Measurements from ENCODE around the gene FLRT2.

The FLRT2 gene

DNA sequence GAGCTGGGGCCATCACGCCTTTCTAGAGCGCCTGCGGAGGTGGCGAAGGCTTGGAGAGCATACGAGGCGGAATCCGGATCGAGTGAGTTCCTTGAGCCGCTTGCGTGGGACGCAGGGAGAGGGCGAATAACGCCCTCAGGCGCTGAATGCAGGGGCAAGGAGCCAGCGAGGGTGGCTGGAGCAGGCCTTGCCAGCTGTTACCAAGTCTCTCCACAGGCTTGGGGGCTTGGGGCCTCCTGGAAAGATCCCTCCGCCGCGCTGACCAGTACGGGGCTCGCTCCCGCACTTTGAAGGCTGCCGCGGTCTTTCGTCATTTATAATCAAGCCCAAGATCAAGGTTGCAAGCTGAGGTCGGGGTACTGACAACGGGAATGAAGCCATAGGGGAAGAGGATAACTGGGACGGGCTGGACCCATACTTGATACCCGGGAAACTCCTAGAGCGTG, 1.2 kb downstream of the FLRT2 start:
- no peak for DNase-seq

GRCh38 chr14:85531587-85532373, 1.8 kb downstream of the FLRT2 start:
- DNase-seq = no peak

DNA sequence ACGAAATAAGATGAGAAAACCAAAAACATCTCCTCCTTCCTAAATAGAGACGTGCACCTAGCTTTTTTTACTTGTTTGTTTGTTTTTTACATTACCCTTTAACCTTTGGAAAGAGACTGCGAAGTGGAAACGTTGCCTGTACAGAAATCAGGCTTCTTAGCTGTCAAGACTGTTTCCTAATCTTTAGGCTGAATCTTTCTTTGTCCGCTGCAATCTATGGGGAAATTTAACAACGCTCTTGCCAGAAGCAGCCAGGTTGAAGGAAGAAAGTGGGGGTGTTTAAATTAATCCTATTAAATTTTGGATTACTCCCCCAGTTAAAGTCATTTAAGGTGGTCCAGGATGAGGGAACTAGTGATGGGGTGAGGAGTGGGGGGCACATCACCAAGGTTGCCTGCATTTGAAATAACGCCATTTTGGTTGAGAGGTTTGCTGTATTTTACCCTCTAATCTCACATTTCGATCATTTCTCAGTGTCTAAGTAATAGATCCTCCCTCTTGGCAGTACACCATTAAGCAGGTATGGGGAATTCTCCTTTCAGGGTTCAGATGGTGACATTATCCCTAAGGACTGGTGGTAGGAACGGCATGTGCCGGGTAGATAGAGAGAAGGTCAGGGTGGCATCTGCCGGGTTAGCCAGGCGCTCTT, 2.6 kb downstream of the FLRT2 start:
- no peak for DNase-seq

DNA sequence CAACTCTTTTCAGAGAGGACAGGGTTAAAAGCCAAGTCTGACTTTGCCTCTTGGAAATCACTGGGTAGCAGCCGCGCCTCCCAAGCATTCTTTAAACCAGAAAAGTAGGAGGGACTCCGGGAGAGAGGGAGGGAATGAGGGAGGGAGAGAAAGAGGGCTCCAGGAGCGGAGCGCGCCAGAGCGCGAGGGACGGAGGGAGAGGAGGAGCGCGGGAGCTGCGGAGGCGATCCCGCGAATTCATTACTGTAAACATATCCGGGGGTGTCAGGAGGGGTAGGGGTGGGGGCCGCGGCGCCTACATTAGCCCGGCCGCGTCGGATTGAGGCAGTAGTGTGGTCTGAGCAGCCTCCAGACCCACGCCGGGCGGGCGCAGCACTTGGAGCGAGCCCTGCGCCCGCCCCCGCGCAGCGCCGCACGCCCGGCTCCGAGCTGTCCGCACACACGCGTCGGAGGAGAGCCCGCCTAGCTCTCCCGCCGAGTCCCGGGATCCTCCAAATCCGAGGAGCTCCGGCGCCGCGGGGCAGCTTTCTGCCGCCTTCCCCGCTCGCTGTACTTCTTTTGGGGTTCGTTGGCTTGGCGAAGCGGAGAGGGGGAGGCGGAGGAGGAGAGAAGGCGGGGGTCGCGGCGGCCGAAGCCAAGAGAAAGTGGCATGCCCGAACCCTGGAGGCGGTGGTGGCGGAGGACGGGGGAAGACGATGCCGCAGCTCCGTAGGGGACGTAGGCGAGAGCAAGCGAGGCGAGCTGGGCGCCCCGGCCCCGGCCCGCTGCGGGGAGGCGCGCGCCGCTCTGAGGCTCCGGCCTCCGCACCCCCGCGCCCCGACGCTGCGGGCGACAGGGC, 3.3 kb downstream of the FLRT2 start:
- peak in 1 of 2 experiments; percentile 27 for DNase-seq

DNA sequence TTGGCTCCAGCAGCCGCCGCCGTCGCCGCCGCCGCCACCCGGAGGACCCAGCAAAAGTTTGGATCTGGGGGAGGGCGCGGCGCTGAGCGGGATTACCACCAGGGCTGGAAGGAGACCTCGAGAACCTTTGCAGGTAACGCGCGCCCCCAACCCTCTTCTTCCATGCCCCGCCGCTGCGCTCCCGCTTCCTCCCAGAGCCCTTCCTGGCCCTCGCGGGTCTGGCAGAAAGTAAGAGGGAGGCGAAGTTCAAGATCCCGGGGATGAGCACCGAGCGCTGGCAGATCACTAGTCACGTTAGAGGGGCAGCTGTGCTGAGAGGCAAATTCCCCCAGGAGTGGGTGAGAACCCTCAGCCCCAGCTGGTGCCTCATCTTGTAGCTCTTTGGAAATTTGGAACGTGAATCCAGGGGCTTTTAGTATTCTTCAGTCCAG, 3.9 kb downstream of the FLRT2 start:
- DNase-seq = no peak

DNA sequence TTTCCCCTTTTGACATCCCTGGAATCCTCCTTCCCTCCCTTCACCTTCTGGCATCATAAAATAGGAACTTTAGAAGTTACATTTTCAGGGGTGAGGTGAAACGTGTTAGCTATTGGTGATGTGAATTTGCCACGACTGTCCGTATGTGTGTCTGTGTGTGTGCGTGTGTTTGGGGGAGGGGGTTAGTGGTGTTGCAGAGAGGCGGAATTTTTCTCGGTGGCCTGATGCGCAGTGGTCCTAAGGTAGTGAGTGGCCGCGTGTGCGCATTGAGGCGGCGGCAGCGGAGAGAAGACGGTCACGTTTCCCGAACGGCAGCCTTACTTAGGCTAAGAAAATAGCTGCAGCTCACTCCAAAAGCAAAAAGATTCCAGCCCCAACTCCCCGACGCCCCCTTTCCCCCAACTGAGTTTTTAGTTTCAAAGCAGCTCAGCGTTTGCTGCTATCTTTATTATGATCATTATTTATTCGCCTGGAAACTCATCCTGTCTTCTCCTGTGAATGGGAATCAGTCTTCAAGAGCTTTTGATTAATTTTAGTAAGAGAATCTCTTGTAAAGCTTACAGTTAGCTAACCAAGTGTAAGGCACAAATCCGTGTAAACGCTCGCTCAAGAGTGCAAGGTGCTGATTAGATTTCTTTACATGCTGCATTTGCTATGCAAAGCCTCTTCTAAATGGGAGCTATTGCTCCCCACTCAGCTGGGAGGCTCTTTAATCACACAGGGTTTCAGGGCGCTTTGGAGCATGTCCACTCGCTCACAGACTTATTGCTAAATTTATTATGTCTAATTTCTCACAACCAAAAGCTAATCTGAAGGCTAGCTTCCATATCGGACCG, 4.7 kb downstream of the FLRT2 start:
- DNase-seq = no peak

GRCh38 chr14:85535321-85535720, 5.4 kb downstream of the FLRT2 start:
- DNase-seq = no peak

DNA sequence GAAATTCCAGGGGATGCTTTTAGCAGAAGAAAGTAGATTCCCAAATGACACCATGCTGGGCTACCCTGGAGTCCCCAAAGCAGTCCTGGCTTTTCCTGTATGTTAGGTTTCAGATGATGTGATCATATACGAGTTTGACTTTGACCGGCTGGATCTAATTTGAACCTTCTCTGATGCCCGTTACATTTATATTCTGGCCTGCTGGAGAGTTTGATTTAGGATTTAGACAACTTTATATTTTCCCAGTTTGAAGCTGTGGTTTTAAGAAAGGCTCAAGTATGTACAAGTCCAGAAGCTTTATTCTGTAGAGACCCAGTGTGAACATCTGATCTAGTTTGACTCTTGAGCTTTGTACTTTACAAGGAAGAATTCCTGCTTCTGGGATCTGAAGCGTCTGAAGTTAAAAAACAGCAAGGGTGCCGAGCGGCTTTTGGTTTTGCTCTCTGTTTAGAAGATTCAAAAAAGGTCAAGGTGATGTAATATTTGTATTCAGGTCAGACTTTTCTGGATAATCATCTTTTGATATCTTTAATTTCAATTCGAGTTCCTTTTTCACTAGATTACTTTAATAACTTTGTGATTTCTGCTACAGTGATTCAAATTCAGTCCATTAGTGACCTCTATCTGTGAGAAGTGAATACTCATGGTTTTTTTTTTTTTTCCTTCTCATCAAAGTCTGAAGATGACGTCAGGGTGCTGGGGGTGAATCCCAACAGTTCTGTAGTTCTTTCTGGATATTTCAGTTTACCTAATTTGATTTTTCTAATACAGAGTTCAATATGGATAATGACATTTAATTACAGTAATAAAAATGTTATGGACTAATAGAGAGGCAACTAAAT, 6.3 kb downstream of the FLRT2 start:
- no peak for DNase-seq

DNA sequence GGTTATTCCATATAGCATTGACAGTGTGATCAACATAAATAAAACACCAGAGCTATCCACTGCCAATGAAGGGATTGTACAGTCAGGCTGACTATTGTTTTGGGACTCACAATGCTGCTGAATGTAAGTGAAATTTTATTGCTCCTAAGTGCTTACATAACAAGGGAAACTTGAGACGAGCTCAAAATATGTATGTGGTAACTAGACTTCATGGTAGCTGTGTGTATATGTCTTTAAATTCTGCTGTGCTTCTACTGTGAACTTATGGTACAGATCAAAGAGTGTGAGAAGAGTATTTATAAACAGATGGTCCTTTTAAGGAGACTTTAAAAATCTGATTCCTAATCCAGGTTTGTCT, 6.9 kb downstream of the FLRT2 start:
- no peak for DNase-seq

- no peak for DNase-seq
Measured at GRCh38 chr14:85537526-85537925, 7.6 kb downstream of the FLRT2 start.

DNA sequence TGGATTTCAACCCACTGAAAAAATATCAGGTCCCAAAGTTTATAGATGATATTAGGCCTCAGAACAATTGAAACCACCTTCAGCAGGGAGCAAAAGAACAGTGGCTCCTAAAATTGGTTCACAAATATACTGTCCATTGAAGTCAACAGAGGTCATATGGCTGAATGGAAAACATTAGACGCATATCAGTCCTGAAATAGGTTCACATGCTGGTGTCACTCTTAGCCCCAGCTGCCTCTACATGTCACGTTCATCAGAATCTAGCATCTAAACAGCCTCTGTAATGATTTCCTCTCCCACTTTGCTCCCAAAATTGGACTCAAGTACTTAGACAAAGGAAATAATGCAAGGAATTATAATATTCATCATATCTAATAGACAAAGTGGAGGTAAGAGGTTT, 8.7 kb downstream of the FLRT2 start:
- no peak for DNase-seq

- DNase-seq = no peak
Measured at GRCh38 chr14:85539510-85539909, 9.6 kb downstream of the FLRT2 start.

GRCh38 chr14:85542623-85543022, 12.7 kb downstream of the FLRT2 start:
- DNase-seq = no peak

DNA sequence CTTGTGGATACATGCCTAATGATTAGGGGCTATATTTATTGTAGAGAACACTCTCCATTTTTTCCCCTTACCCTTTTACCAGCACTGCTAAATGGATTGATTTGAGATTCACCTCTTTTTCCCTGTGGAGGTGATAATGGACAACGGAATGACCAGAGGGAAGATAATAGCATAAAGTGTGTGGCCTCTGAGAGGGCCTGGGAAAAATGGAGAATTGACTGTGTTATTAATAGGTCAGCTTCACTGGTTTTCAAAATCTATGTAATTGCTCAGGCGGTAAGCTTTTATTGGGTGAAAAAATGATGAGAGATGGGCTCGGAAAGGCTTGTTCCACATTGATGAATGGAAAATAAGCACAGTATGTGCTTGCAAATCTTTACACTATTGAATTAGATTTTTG, 15.8 kb downstream of the FLRT2 start:
- DNase-seq = no peak

- no peak for DNase-seq
Measured at GRCh38 chr14:85546390-85546789, 16.4 kb downstream of the FLRT2 start.

- DNase-seq = no peak
Measured at GRCh38 chr14:85549697-85550096, 19.8 kb downstream of the FLRT2 start.

DNA sequence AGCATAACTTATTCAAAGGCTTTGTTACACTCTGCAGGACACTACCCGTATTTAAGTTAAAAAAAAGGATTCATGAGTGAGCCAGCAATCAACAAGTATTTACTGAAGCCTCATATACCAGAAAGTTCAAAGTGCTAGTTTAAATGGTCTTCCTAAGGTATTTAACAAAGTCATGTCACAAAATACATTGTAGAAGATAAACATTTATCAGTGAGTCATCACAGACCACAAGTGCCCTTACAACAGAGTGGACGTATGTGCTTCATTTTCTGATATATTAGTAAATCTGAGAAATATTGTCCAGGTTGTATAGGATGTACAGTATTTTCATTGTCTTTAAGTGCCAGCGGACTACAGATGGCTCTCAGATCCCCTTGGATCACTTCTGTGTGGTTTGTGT, 24.2 kb downstream of the FLRT2 start:
- no peak for DNase-seq

DNA sequence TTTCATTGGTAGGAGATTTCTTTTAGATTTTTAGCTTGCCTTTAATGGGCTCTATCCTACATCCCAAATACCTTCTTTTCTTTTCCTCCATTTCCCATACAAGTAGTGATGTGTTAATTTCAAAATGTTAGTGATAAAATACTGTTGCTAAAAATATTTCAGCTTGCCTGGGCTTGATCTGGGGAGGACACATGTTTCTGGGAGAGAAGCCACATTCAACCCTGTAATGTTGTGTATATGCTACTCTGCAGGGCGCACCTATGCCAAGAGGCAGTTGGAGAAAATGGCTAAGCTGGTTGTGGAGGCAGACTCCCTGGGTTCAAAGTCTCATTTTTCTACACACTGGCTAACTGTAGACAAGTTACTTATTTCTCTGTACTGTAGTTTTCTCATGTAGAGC, 26.3 kb downstream of the FLRT2 start:
- DNase-seq = no peak

DNA sequence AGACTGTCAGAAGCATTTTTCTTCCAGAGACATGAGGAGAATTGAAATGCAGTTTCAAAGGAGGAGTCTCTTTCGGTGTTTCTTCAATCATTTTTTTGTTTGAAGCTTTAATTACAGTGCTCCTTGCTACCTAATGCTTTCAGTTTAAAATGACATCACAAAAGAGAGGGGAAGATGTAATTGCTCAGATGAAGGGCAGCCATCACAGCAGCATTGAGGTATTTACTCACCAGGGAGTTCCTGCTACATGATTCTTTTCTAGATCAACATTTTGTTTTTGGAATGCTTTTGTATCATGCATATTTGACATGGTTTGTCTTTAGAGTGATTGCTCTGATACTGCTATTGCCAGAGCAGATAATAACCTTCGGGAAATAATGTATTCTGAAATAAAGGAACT, 28.6 kb downstream of the FLRT2 start:
- no peak for DNase-seq

- no peak for DNase-seq
Measured at GRCh38 chr14:85562630-85563029, 32.7 kb downstream of the FLRT2 start.

DNA sequence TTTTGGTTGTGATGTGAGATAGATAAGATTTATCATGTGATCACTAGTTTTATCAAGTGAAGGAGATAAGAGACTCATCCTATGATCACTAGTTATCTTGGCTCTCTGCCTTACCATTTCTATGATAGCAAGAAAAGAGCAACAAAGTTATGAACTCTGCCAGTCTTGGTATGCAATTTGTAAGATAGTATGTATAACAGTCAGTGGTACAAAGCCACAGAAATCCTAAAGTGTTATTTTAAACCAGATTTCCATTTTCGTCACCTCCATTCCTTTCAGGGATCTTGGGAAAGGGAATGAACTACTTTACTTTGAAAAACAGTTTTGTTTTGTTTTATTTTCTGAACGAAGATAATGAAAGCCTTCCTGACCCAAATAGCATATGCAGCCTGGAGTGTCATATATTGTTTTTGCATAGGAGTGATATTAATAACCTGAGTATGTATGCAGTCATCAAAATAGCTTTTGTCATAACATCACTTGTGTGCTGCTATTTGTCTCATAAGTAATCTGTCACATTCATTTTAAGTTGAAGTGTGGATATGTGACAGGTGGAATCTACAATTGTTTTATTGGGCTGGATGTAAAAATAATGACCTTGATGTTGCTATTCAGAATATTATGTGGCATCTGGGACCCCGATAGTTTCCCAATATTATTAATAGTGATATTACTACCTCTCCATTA, 35.0 kb downstream of the FLRT2 start:
- no peak for DNase-seq
